HG03280 (cell line): ENCODE data around the gene RNF144A.

Experiments
- ATAC-seq: cut with Tn5 transposase; IDR thresholded peaks from one replicate; pipeline ENCODE4 v1.9.1; 2021; ENCODE audit warnings: mild to moderate bottlenecking, moderate library complexity; ENCODE audit not compliant: unreplicated experiment

Gene RNF144A

DNA sequence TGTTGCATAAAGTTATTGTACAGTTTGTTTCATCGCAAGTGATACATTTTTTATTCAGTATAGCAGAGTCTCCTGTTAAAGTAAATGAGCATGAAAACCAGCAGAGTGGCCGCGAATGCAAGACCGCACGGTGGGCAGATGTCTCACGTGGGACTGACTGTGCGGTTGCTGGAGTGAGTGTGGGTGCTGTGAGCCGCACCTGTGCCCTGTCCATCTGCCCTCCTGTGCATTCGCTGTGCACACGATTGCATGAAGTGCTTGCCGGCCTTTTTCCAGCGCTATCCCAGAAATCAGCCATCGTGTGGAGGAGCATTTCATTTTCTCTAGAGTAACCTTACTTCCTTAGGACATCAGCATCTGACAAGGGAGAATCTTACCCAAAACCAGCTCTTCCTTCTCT lies 118.7 kb downstream of the RNF144A start:
- ATAC-seq, result no peak

DNA sequence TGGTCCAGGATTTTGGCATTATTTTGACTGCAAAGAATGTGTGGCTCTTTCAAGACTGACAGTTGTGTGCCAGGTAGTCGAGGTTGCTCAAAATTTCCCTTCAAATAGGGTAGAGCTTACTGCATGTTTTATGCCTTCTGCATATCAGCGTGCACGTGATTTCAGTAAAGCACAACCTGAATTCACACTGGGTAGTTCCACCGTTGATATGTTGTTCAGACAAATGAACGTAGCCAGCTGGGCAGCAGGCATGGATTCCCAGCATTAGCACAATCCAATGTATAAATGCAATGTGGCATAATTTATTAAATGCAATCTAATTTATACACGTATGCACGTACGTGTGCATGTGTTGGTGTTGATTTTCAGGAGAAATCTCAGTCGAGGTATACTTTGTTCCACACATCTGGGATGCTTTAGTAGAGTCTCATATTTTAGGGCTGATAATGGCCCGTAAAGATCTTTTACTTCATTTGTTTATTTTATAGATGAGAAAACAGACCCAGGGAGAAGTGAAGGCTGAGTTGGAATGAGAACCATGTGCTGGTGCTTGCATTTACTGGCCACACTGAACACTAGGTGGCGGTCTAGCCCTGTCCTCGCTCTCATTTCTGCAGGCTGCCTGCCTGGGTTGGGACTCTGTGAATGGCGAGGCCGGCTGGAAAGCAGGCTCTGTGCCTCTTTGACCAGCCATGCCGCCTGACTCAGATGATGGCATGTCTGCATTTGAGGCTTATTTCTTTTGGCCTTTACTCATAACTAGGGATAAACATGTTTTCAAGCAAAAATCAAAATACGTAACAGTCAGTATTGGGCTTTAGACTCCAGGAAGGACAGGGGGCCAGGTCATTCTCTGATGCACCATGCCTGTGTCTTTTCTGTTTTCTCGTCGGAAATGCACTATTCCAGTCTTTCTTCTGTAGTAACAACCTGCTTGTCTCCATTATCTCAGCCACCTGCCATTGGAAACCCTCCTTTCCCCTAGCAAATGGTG lies 120.4 kb downstream of the RNF144A start:
- peak; percentile 75 for ATAC-seq

DNA sequence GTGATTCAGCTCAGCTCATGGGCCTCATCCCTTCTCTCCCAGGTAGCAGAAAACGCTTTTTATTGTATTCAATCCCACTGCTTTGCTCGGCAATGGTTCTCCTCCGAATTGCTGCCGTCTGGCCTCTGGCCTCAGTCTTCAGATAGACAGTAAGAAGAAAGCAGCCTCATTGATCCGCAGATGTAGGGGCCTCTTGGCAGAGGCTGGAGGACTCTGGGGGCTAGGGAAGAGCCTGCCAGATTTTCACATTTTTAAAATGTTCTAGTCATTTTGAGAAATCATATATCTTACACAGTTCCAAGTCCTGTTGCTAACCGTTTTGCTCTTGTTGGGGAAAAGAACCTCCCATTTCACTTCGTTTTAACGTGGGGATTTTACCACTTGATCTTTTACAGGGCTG lies 123.3 kb downstream of the RNF144A start:
- ATAC-seq, result no peak

DNA sequence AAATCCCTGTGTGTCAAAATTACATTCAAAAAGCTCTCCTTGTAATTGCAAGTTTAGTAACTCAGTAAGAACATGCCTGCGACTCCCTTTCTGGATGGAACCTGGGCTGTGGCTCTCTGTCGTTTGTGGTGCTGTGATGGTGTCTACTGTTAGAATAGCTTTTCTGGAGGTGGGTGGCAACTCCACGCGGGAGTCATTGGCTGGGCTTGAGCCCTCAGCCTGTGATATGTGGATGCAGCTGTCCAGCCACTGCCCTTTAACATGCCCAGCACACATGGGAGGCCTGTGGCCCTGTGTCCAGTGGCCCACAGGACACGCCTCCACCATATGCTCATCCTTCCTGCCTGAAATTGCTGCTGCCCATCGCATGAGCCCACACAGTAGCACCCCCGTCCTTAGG lies 124.2 kb downstream of the RNF144A start:
- ATAC-seq, result no peak

DNA sequence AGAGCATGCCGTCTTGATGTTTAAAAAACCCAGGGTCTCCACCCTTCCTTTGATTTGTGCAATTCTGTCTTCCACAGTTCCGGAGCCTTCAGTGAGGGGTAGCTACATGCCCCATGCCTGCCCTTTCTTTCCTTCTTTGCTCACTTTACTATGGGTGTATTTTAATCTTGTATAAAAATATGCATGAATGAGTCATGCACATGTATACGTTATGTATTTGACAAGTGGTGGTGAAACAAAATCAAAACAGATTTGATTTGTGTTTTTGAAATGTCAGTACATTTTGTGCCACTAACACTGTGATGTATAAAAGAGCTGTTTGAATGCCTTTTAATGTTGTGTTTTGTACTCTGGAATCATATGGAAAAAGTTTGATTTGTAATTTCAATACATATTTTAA lies 126.5 kb downstream of the RNF144A start:
- no peak for ATAC-seq

DNA sequence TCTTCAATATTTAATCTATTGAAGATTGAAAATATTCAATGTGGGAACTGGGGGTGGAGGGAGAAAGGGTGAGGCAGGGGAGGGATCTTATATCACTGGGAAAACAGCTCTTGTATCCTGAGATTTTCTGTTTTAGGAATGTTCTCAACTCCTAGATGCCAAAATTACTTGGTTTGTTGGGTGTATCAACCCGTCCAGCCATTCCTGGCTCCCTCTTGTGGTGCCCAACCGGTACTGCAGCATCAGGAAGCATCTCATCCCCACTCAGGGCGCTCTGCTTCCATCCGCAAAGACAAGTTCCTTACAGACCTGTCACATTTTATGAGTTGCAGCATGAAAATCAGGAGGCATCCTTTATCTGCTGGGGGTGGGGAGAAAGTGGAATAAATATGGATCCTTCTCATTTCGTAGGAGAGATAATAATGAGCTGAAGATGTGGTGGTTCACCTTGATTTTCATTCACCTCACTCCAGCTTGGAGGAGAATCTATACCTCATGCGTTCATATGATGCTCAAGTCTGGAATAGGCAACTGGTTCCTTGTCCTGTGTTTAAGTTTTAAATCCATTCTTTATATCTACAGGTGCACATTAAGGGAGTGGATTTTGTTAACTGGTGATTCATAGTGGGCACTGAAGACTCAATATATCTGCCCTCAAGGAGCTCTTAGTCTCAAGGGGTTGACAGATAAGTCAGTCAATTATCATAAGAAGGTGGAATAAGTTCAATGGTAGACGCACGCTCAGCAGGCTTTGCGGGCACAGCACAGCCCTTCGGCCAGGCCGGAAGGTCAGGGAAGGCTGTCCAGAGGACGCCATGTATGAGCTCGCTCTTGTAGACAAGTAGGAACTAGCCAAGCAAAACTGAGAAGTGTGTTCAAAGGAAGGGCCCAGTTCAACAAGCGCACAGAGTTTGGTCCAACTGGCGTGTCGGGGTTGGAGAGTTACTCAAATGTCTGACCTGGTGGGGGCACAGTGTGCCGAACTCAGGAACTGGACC lies 127.3 kb downstream of the RNF144A start:
- ATAC-seq, result peak; percentile 69

DNA sequence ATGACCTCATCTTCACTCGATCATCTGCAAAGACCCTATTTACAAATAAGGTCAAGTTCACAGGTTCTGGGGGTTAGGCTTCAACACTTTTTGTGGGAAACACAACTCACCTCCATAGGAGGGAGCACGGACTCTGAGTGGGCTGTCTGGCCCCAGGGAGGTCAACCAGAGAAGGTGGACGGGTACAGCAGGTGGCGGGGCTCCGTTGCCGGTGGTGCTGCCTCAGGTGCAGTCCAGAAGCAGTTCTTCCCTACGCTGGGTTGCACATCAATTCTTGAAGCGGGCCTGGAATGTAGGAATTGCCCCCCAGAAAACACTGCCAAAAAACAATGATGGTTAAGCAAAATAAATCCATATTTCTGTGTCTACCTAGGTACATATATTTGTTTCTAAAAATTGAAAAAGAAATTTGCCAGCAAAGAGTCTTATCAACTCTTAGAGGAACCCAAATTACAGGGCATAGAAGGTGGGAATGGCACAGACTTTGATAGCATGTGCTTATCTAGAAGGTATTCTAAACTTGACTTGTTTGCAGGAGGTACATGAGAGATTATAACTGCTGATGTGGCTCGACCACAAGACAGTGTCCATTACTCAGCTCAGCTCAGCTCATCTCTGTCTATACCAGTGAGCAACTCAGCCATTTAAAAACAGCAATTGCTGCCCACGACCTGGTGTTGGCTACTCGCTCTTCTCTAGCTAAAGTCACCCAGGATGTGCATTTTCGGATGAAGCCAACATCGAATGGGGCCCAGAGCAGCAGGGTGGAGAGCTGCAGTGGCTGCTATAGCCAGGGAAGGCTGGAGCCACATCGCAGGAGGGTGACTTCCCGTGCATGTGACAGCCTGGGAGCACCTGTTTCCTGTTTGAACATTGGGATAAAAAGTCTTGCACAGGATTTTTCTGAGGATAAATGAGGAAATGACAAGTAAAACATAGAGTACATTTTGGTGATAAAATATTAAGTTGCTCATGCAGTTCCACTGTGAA lies 128.7 kb downstream of the RNF144A start:
- no peak for ATAC-seq

DNA sequence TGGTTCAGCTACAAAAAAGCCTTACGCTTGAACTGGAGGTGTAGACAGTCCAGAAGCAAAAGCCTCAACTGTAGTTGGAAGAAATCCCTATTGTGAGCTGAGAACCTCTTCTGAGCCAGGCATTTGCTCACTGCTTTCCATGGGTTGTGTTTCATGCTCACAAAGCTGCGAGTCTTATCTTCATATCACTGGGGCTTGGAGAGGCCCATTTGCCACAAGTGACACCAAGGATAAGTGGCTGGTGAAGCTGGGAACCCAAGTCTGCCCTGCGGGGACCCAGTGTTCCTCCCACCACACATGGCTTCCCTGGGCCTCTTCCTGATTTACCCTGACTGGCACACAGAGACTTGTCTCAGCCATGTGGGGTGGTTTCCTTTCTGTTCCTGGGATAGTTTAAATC lies 130.4 kb downstream of the RNF144A start:
- ATAC-seq, result no peak

DNA sequence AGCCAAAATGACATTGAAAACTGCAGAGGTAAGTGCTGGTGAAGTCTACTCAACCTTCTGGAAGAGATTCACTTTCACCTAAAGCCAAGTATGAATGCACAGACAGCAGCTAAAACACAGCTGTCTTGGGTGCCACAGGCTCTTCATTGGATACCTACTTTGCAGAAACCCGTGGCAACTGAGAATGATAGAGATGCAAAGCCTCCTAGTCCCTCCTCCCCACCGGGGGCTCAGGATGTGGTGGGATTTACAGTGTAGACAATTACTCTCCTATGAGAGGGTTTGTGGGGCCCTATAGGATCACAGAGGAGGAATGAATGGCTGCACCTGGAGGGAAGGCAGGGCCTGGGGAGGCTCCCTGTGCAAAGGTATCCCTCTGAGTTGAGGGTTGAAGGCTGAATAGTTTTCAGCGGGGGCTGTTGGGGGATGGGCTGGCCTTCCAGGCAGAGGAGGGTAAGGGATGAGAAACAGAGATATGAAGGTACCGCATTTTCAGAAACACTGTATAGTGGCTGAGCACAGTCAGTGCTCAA lies 131.6 kb downstream of the RNF144A start:
- no peak for ATAC-seq

DNA sequence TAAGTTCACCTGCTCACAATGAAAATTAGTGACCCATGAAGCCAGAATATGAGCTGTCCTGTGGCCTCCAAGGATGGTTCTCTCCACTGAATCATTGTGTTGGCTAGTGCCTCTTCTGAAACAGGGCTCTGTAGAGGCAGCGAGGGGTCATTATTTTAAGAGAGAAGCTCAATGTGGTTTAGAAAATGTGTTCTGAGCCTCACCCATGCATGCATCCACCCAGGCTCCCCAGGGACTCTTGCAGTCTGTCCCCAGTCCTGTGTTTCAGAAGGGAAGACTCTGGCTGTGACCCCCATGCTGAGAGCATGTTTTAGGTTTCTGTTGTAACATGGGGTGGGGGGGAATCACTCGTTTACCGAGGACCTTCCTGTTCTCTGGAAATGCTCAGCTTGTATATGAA lies 135.2 kb downstream of the RNF144A start:
- ATAC-seq, result no peak

DNA sequence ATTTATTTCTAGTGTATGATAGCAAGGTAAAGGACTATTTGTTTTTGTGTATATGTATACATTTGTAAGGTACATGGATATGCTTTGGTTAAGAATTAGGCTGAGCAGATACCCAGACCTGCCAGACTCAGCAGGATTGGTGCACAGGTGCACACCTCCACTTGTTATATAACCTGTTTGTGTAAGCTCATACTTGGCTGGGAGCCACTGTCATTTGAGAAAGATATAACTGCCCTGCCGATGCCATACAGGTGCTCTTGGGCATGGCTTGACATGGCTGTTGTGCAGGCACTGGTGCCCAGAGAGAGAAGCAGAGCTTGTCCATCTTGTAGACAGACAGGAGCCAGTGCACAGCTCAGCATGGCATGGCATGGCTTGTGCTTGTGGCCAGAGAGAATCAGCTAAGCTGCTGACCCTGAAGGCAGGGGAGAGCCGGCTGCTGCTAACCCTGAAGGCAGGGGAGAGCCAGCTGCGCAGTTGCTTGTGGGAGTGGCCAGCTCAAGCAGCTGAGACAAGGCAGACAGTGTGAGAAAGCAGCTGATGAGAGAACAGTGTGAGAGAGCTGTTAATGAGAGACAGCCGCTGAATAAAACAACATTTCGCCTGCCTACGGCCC lies 136.5 kb downstream of the RNF144A start:
- ATAC-seq, result no peak

DNA sequence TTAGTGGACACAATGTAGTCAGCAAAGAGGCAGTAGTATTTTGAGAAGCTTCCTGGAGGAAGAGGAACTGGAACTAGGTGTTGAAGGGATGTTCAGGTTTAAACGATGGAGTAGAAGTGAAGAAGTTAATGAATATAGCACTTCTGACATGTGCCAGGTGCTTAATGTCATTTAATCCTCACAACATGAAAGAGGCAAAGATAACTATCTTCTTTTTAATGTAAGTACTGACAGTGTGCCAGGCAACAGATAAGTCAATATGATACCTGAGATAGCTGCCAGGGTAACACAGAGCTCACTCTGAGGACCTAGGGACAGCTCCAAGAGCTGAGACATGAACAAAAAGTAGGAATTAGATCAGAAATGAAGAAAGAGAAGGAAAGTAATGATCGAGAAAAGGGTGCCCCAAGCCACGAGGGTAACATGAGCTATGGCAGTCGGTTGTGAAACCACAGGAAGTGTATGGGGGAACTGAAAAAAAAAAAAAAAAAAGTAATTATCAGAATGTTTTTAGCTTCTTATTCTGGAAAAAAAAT lies 140.7 kb downstream of the RNF144A start:
- peak; percentile 47 for ATAC-seq

DNA sequence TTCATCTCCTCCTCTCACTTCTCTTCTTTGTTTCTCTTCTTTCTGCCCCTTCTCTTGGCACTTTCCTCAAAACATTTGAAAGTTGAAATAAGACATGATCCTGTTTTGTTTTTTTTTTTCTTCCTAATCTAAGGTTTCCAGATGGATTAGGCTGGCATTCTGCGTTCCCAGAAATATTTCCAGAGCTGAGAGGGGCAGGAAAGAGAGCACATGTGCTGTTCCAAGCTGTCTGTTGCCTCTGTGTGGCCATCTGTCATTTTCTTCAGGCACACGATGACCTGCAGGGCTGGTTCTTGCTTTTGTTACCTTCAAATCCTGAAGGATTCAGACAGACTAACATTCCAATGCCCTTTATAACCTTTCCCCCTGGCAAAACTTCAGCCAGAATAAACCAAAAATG lies 142.9 kb downstream of the RNF144A start:
- no peak for ATAC-seq

DNA sequence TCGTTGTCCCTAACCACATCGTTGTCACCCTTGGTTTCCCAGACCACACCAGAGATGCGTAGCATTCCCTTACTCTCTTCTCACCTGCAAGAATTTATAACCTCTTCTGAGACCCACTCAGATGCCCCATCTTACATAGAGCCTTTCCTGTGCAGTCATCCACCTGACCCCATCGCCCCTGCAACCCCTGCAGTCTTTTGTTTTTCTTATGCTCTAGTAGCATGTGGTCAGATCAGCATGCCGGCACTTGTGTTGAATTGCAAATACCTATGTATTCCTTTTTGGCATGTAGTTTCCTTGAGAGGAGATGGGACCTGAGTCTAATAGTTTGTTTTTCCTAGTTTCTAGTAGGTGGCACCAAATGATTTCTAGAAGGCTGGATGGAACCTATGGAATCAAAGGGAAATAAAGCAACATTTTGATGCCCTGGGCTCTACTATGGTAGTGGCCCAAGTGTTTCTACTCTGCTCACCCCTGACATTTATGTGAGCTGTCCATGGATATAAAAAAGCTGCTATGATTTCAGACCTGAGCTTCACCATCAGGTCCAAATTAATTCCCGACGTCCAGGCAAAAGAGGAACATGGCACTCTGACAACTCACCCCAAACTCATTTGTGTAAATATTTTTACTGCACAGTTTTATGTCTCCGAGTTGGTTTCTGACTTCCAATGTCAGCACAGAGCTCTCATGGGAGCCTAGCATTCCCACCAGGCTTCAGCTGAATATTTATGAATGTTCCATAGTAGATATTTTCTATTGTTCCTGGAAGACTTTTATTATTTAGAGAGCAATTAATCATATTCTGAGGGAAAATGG lies 143.6 kb downstream of the RNF144A start:
- ATAC-seq, result no peak

DNA sequence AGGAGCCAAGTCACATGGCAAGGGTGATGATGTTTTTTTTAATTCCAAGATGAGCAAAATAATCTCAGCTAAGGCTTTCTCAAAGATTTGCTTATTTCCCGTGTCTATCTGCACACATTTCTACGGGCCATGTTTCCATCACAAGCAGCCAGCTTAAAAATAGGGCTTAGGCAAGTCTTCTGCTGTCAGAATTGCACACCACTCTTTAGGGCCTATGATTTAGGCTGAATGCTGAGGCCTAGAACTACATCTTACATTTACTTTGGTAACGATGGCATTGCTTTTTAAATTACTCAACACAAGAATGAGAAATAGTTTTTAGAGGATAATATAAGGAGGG lies 144.2 kb downstream of the RNF144A start:
- no peak for ATAC-seq

DNA sequence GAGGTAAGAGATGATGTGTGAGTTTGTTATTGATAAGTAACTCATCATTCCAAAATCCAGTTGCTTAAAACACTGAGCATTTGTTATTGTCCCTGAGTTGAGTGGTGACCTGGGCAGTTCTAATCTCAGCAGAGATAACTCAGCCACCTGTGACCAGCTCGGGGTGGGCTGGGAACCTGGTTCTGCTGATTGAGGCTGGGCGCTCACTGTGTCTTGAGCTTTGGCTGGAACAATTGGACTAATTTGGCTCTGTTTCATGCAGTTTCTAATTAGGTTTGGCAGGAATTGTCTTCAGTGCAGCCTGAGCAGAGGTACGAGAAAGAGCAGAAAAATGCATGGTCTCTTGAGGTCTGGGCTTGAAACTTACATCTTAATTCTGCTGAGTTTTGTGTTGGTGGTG lies 144.7 kb downstream of the RNF144A start:
- no peak for ATAC-seq

DNA sequence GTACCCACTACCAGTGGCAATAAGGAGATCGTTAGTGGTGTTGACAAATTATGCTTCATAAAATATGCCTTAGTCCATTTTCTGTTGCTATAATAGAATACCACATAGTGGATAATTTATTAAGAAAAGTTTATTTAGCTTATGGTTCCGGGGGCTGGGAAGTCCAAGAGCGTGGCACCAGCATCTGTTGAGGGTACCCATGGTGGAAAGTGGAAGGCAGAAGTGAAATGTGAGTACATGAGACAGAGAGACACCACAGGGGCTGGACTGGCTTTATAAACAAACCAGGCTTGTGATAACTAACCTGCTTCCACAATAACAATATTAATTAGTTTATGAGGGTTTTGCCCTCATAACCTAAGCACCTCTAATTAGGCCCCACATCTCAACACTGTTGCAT lies 146.6 kb downstream of the RNF144A start:
- ATAC-seq, result no peak

DNA sequence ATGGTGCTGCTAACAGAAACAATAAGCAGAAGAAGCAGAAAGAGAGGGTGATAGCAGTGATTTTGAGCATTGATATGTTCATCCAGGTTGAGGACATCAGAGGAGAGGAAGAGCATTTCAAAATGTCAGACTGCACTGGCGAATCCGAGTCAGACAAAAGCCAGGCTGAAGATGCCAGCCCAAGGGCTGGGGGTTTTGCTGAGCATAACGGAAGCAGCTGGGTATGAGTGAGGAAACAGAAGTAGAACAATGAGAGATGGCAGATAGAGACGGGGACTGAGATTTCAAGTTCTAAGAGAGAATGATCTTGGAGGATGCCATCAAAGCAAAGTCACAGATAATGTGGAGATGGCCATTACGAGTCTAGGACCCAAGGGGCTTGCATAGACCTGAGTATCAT lies 151.2 kb downstream of the RNF144A start:
- ATAC-seq, result no peak

DNA sequence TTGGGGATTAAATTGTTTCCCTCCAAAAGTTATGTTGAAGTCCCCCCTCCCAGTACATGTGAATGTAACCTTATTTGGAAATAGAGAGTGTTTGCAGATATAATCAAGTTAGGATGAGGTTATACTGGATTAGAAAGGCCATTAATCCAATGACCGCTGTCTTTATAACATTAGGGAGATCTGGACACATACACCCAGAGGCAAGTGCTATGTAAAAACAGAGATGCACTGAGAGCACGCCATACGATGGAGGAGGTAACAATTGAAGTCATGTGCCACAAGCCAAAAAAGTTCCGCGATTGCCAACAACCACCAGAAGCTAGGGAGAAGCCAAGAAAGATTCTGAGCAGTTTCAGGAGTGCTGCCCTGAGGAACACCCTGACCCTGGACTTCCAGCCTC lies 153.3 kb downstream of the RNF144A start:
- no peak for ATAC-seq
